HepG2 (cell line): ENCODE measurements around the gene TERB2. TPM values are rescaled to one million over a fixed set of nuclear protein-coding genes. Genes with fewer than 3 reads are reported as not detected.
A peak's percentile ranks its signal among the peaks of the same experiment; 100 is the strongest.

ENCODE experiments used
- FOXA3 ChIP-seq: IDR thresholded peaks from 2 replicates; pipeline ENCODE4 v1.6.1; 2016; ENCODE audit warnings: missing genetic modification reagents, missing compliant biosample characterization
- FOXP1 ChIP-seq, 2 experiments: fragments of 450-650 bp in 1 of 2; IDR thresholded peaks; 2 replicates each; pipeline ENCODE4 v1.6.1; 2017 to 2018; ENCODE audit warnings: antibody characterized with exemption in 1 of 2
- GATAD2A ChIP-seq: IDR thresholded peaks from 2 replicates; pipeline ENCODE4 v1.6.1; 2016
- HDAC1 ChIP-seq: sonication (generic); formaldehyde crosslinking; IDR thresholded peaks from 2 replicates; pipeline ENCODE4 v1.5.1; 2020; ENCODE audit warnings: mild to moderate bottlenecking, missing genetic modification reagents
- HMG20A ChIP-seq: IDR thresholded peaks from 2 replicates; pipeline ENCODE4 v1.6.1; 2016; ENCODE audit warnings: borderline replicate concordance
- HMG20B ChIP-seq: conservative IDR thresholded peaks from 2 replicates; pipeline ENCODE4 v1.6.1; 2016; ENCODE audit warnings: missing genetic modification reagents, missing compliant biosample characterization
- HNF4A ChIP-seq: sonication (generic); formaldehyde crosslinking; IDR thresholded peaks from 2 replicates; pipeline ENCODE4 v1.4.0; 2020; ENCODE audit warnings: missing genetic modification reagents
- RXRB ChIP-seq: IDR thresholded peaks from 2 replicates; pipeline ENCODE4 v1.6.1; 2016; ENCODE audit warnings: borderline replicate concordance, missing genetic modification reagents, missing compliant biosample characterization
- TBX3 ChIP-seq: fragments of 450-650 bp; IDR thresholded peaks from 2 replicates; pipeline ENCODE4 v1.6.1; 2017; ENCODE audit warnings: antibody characterized with exemption, mild to moderate bottlenecking, inconsistent platforms, borderline replicate concordance
- ZNF205 ChIP-seq: IDR thresholded peaks from 2 replicates; pipeline ENCODE4 v1.6.1; 2018; ENCODE audit warnings: missing biosample characterization, missing genetic modification reagents
- ZNF335 ChIP-seq: sonication (generic); formaldehyde crosslinking; IDR thresholded peaks from 2 replicates; pipeline ENCODE4 v1.4.0; 2020; ENCODE audit warnings: missing genetic modification reagents
- ZNF337 ChIP-seq: sonication (generic); formaldehyde crosslinking; IDR thresholded peaks from 2 replicates; pipeline ENCODE4 v1.5.1; 2020; ENCODE audit warnings: missing genetic modification reagents, low read depth, mild to moderate bottlenecking, borderline replicate concordance
- ZNF670 ChIP-seq: sonication (generic); formaldehyde crosslinking; IDR thresholded peaks from 2 replicates; pipeline ENCODE4 v1.8.0; 2022; ENCODE audit warnings: mild to moderate bottlenecking, missing genetic modification reagents, borderline replicate concordance
- ZSCAN9 ChIP-seq: IDR thresholded peaks from 2 replicates; pipeline ENCODE4 v1.6.1; 2016; ENCODE audit warnings: borderline replicate concordance
- polyA plus RNA-seq, 8 experiments: library from polyadenylated mRNA; depleted of rRNA in 3 of 8; stranded (reverse) in 7 of 8; unstranded in 1 of 8; fragments of >200 nt; fragmentation: Illumina TruSeq in 4 of 8; extraction: Trizol in 4 of 8; gene quantifications; 2 replicates each; pipeline versions ENCODE4 v1.2.1 to v1.2.3, GENCODE V29; 2011 to 2016; ENCODE audit warnings: low read depth in 4 of 8, missing spikeins in 1 of 8, mixed read lengths in 1 of 8; ENCODE audit not compliant: insufficient read depth in 1 of 8
- total RNA-seq, 5 experiments: library from RNA; depleted of rRNA; stranded (reverse); fragments of >200 nt; fragmentation: Illumina TruSeq; extraction: Trizol; gene quantifications; 2 replicates each; pipeline ENCODE4 v1.2.3, GENCODE V29; 2016; ENCODE audit warnings: low read depth in 1 of 5
- TF ChIP-seq, protein P1 (sequence below): sonication (generic); formaldehyde crosslinking; IDR thresholded peaks from 2 replicates; pipeline ENCODE4 v1.5.1; 2020; ENCODE audit warnings: missing genetic modification reagents, mild to moderate bottlenecking, borderline replicate concordance
- TF ChIP-seq, protein P2 (sequence below): sonication (generic); formaldehyde crosslinking; IDR thresholded peaks from 2 replicates; pipeline ENCODE4 v1.4.0; 2020; ENCODE audit warnings: missing genetic modification reagents, borderline replicate concordance
- TF ChIP-seq, protein P3 (sequence below): sonication (generic); formaldehyde crosslinking; IDR thresholded peaks from 2 replicates; pipeline ENCODE4 v1.9.0; 2021; ENCODE audit warnings: mild to moderate bottlenecking, missing genetic modification reagents

Gene TERB2
- total and polyA plus RNA-seq, 2 of the 13 experiments (the other 11 are each of a cell fraction or from before 2014, with no cell fraction given) = not detected

GRCh38 chr15:44912974-44913448, 43.5 kb upstream of the TERB2 start (continued):
- TF ChIP-seq, protein P1, sequence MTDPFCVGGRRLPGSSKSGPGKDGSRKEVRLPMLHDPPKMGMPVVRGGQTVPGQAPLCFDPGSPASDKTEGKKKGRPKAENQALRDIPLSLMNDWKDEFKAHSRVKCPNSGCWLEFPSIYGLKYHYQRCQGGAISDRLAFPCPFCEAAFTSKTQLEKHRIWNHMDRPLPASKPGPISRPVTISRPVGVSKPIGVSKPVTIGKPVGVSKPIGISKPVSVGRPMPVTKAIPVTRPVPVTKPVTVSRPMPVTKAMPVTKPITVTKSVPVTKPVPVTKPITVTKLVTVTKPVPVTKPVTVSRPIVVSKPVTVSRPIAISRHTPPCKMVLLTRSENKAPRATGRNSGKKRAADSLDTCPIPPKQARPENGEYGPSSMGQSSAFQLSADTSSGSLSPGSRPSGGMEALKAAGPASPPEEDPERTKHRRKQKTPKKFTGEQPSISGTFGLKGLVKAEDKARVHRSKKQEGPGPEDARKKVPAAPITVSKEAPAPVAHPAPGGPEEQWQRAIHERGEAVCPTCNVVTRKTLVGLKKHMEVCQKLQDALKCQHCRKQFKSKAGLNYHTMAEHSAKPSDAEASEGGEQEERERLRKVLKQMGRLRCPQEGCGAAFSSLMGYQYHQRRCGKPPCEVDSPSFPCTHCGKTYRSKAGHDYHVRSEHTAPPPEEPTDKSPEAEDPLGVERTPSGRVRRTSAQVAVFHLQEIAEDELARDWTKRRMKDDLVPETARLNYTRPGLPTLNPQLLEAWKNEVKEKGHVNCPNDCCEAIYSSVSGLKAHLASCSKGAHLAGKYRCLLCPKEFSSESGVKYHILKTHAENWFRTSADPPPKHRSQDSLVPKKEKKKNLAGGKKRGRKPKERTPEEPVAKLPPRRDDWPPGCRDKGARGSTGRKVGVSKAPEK (CRISPR knock-in tag) = 0 out of 2 replicates have a peak, but pooled peaks have one; percentile 72
- TF ChIP-seq HNF4A (CRISPR knock-in tag) = peak; percentile 59
- peak; percentile 96 for TF ChIP-seq HMG20A (CRISPR knock-in tag)
- TF ChIP-seq ZSCAN9 (CRISPR knock-in tag) = peak; percentile 38; the same call in 1 of the 2 replicates
- TF ChIP-seq GATAD2A (CRISPR knock-in tag) = peak; percentile 99
- TF ChIP-seq RXRB (CRISPR knock-in tag) = peak; percentile 81
- peak; percentile 97 for TF ChIP-seq FOXA3 (CRISPR knock-in tag)
- TF ChIP-seq ZNF335 (CRISPR knock-in tag) = peak; percentile 85
- TF ChIP-seq ZNF205 (CRISPR knock-in tag) = 0 out of 2 replicates have a peak, but pooled peaks have one; percentile 58
- peak; percentile 93 for TF ChIP-seq HMG20B (CRISPR knock-in tag)
- TF ChIP-seq TBX3 = peak; percentile 65; the same call in 1 of the 2 replicates
- peak; percentile 79; the same call in 1 of the 2 replicates for TF ChIP-seq ZNF670
- peak; percentile 50; the same call in 1 of the 2 replicates for TF ChIP-seq FOXP1 (IDR thresholded peaks at IDR 0.05)
- peak; percentile 96 for TF ChIP-seq FOXP1 (CRISPR knock-in tag; IDR thresholded peaks at IDR 0.05)
- TF ChIP-seq, protein P2, sequence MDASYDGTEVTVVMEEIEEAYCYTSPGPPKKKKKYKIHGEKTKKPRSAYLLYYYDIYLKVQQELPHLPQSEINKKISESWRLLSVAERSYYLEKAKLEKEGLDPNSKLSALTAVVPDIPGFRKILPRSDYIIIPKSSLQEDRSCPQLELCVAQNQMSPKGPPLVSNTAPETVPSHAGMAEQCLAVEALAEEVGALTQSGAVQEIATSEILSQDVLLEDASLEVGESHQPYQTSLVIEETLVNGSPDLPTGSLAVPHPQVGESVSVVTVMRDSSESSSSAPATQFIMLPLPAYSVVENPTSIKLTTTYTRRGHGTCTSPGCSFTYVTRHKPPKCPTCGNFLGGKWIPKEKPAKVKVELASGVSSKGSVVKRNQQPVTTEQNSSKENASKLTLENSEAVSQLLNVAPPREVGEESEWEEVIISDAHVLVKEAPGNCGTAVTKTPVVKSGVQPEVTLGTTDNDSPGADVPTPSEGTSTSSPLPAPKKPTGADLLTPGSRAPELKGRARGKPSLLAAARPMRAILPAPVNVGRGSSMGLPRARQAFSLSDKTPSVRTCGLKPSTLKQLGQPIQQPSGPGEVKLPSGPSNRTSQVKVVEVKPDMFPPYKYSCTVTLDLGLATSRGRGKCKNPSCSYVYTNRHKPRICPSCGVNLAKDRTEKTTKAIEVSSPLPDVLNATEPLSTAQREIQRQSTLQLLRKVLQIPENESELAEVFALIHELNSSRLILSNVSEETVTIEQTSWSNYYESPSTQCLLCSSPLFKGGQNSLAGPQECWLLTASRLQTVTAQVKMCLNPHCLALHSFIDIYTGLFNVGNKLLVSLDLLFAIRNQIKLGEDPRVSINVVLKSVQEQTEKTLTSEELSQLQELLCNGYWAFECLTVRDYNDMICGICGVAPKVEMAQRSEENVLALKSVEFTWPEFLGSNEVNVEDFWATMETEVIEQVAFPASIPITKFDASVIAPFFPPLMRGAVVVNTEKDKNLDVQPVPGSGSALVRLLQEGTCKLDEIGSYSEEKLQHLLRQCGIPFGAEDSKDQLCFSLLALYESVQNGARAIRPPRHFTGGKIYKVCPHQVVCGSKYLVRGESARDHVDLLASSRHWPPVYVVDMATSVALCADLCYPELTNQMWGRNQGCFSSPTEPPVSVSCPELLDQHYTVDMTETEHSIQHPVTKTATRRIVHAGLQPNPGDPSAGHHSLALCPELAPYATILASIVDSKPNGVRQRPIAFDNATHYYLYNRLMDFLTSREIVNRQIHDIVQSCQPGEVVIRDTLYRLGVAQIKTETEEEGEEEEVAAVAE (CRISPR knock-in tag) = 0 out of 2 replicates have a peak, but pooled peaks have one; percentile 51
- TF ChIP-seq, protein P3, sequence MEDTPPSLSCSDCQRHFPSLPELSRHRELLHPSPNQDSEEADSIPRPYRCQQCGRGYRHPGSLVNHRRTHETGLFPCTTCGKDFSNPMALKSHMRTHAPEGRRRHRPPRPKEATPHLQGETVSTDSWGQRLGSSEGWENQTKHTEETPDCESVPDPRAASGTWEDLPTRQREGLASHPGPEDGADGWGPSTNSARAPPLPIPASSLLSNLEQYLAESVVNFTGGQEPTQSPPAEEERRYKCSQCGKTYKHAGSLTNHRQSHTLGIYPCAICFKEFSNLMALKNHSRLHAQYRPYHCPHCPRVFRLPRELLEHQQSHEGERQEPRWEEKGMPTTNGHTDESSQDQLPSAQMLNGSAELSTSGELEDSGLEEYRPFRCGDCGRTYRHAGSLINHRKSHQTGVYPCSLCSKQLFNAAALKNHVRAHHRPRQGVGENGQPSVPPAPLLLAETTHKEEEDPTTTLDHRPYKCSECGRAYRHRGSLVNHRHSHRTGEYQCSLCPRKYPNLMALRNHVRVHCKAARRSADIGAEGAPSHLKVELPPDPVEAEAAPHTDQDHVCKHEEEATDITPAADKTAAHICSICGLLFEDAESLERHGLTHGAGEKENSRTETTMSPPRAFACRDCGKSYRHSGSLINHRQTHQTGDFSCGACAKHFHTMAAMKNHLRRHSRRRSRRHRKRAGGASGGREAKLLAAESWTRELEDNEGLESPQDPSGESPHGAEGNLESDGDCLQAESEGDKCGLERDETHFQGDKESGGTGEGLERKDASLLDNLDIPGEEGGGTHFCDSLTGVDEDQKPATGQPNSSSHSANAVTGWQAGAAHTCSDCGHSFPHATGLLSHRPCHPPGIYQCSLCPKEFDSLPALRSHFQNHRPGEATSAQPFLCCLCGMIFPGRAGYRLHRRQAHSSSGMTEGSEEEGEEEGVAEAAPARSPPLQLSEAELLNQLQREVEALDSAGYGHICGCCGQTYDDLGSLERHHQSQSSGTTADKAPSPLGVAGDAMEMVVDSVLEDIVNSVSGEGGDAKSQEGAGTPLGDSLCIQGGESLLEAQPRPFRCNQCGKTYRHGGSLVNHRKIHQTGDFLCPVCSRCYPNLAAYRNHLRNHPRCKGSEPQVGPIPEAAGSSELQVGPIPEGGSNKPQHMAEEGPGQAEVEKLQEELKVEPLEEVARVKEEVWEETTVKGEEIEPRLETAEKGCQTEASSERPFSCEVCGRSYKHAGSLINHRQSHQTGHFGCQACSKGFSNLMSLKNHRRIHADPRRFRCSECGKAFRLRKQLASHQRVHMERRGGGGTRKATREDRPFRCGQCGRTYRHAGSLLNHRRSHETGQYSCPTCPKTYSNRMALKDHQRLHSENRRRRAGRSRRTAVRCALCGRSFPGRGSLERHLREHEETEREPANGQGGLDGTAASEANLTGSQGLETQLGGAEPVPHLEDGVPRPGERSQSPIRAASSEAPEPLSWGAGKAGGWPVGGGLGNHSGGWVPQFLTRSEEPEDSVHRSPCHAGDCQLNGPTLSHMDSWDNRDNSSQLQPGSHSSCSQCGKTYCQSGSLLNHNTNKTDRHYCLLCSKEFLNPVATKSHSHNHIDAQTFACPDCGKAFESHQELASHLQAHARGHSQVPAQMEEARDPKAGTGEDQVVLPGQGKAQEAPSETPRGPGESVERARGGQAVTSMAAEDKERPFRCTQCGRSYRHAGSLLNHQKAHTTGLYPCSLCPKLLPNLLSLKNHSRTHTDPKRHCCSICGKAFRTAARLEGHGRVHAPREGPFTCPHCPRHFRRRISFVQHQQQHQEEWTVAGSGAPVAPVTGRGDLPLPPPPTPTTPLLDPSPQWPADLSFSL = peak; percentile 90
- TF ChIP-seq HDAC1 (CRISPR knock-in tag) = peak; percentile 86
- TF ChIP-seq ZNF337 (CRISPR knock-in tag) = 0 out of 2 replicates have a peak, but pooled peaks have one; percentile 43
